Measurements from ENCODE around the gene MTMR10. TPM values are rescaled to one million over a fixed set of nuclear protein-coding genes. Genes with fewer than 3 reads are reported as not detected.

Gene MTMR10
- total RNA-seq, 1 donor: 37.6 TPM

- no peak overlapping the region for H3K4me3 ChIP-seq (ENCODE audit: low read depth, low read length)
- no peak for DNase-seq (ENCODE audit: low read depth)
- TF ChIP-seq, protein P1, sequence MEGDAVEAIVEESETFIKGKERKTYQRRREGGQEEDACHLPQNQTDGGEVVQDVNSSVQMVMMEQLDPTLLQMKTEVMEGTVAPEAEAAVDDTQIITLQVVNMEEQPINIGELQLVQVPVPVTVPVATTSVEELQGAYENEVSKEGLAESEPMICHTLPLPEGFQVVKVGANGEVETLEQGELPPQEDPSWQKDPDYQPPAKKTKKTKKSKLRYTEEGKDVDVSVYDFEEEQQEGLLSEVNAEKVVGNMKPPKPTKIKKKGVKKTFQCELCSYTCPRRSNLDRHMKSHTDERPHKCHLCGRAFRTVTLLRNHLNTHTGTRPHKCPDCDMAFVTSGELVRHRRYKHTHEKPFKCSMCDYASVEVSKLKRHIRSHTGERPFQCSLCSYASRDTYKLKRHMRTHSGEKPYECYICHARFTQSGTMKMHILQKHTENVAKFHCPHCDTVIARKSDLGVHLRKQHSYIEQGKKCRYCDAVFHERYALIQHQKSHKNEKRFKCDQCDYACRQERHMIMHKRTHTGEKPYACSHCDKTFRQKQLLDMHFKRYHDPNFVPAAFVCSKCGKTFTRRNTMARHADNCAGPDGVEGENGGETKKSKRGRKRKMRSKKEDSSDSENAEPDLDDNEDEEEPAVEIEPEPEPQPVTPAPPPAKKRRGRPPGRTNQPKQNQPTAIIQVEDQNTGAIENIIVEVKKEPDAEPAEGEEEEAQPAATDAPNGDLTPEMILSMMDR (IDR thresholded peaks at IDR 0.05; ENCODE audit: insufficient read depth, low read depth, low read length): no peak
These were observed 51.1 kb downstream of the MTMR10 start for GRCh38 chr15:30940359-30940758.

GRCh38 chr15:30939161-30939560 is 52.3 kb downstream of the MTMR10 start:
- no peak for DNase-seq (ENCODE audit: low read depth)
- TF ChIP-seq, protein P1 (IDR thresholded peaks at IDR 0.05; ENCODE audit: insufficient read depth, low read depth, low read length): no peak
- no peak overlapping the region for H3K4me3 ChIP-seq (ENCODE audit: low read depth, low read length)

DNA sequence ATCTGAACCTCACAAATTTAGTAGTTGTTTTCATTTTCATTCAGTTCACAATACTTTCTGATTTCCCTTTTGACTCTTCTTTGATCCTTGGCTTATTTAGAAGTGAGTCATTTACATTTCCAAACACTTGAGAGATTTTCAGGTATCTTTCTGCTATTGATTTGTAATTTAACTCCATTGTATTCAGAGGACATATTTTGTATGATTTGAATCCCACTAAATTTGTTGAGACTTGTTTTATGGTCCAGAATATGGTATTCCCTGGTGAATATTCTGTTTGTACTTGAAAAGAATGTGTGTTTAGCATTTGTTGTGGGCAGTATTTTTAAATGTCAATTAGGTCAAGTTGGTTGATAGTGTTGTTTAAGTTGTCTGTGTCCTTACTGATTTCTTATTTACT is 58.1 kb downstream of the MTMR10 start:
- TF ChIP-seq, protein P1 (IDR thresholded peaks at IDR 0.05; ENCODE audit: insufficient read depth, low read depth, low read length): no peak
- no peak for DNase-seq (ENCODE audit: low read depth)
- no peak overlapping the region for H3K4me3 ChIP-seq (ENCODE audit: low read depth, low read length)

DNA sequence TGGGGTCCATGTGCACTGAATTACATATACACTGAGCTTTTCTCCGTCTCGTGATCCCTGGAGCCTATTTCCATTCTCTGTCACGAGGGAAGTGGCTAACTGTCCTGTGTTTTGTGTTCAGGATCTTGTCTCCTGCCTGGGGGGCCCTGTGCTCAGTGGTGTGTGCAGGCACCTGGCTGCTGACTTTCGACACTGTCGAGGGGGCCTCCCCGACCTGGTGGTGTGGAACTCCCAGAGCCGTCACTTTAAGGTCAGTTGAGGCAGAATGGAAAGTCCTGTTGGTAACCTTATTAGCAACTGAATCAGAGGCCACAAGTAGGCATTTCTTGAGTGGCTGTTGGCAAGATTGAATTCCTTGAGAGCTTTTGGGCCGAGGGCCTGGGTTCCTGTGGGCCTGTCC is 61.0 kb downstream of the MTMR10 start:
- DNase-seq (ENCODE audit: low read depth): no peak
- H3K4me3 ChIP-seq (ENCODE audit: low read depth, low read length): no peak overlapping the region
- TF ChIP-seq, protein P1 (IDR thresholded peaks at IDR 0.05; ENCODE audit: insufficient read depth, low read depth, low read length): no peak

DNA sequence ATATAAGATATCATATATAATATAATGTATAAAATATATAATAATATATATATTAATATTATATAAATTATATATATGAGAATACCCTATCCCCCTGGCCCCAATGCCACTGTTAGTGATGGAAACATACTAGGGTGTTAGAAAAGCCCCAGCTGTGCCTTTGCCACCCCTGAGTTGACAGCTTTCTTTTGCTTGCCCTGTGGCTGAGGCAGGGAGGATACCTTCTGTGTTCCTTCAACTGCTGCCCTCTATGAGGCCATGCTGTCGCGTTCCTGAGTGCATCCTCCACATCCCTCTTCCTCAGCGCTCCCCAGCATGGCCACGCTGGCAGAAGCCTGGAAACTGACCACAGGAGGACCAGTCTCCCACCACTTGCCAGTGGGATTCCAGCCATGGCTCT is 61.4 kb downstream of the MTMR10 start:
- H3K4me3 ChIP-seq (ENCODE audit: low read depth, low read length): no peak overlapping the region
- TF ChIP-seq, protein P1 (IDR thresholded peaks at IDR 0.05; ENCODE audit: insufficient read depth, low read depth, low read length): no peak
- DNase-seq (ENCODE audit: low read depth): no peak

- TF ChIP-seq, protein P1 (IDR thresholded peaks at IDR 0.05; ENCODE audit: insufficient read depth, low read depth, low read length): no peak
- no peak overlapping the region for H3K4me3 ChIP-seq (ENCODE audit: low read depth, low read length)
- no peak for DNase-seq (ENCODE audit: low read depth)
These were observed 62.3 kb downstream of the MTMR10 start for GRCh38 chr15:30929064-30929669.

DNA sequence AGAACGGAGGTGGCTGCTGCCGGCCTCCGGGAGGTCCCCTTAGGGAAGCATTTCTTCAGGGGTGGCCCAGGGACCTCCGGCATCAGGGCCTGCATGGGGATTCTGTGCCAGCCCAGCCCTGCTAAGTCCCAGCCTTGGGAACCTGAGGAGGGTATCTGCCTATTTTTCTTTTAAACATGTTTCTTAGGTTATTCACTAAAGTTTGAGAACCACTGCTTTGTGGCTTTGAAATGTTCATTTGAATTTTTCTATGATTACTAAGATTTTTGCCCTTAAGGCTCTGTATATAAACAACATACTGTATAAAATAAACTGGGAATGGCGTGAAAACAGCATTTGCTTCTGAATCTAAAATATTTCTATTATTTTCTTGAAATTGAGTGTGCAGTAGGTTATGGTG is 63.4 kb downstream of the MTMR10 start:
- H3K4me3 ChIP-seq (ENCODE audit: low read depth, low read length): no peak overlapping the region
- no peak for DNase-seq (ENCODE audit: low read depth)
- TF ChIP-seq, protein P1 (IDR thresholded peaks at IDR 0.05; ENCODE audit: insufficient read depth, low read depth, low read length): no peak
